ENCODE measurements around the gene SLC38A8.

The SLC38A8 gene

GRCh38 chr16:84054916-84055315 is 12.3 kb upstream of the SLC38A8 start:
- H3K9me2 ChIP-seq (replicated peaks; ENCODE audit: low read depth, low read length) = no peaks in the 10 kb centered on the region
- H3K4me2 ChIP-seq (ENCODE audit: low read depth, low read length, poor library complexity, severe bottlenecking) = no peak overlapping the region
- H3F3A ChIP-seq (ENCODE audit: low read depth) = no peaks in the 10 kb centered on the region
- peaks cover 77% of the 10 kb centered on the region; the same call in 1 of the 2 replicates for H3K36me3 ChIP-seq (ENCODE audit: insufficient read depth, low read length)
- TF ChIP-seq CTCF (conservative IDR thresholded peaks at IDR 0.05; ENCODE audit: low read length) (no peak), EZH2phosphoT487 (IDR thresholded peaks at IDR 0.05; ENCODE audit: borderline replicate concordance) (no peak)
- no peaks in the 10 kb centered on the region for H3K79me2 ChIP-seq (ENCODE audit: insufficient read depth, low read length)
- H3K9me3 ChIP-seq (ENCODE audit: insufficient read depth, low read depth, low read length) = no peaks in the 10 kb centered on the region
- no peaks in the 10 kb centered on the region for H4K20me1 ChIP-seq (ENCODE audit: insufficient read depth, low read length, poor library complexity, severe bottlenecking)
- no peak overlapping the region for H3K4me3 ChIP-seq (ENCODE audit: low read length, poor library complexity, severe bottlenecking)
- no peaks in the 10 kb centered on the region for H3K27me3 ChIP-seq (ENCODE audit: insufficient read depth, low read length, poor library complexity, severe bottlenecking)
- H3K4me1 ChIP-seq (ENCODE audit: insufficient read depth, low read length, poor library complexity, severe bottlenecking) = no peaks in the 10 kb centered on the region
- H3K9ac ChIP-seq (ENCODE audit: low read depth, low read length, poor library complexity, severe bottlenecking) = no peak overlapping the region
- H2AFZ ChIP-seq (ENCODE audit: low read length) = no peak overlapping the region

- TF ChIP-seq EZH2phosphoT487 (IDR thresholded peaks at IDR 0.05; ENCODE audit: borderline replicate concordance) = no peak
- no peak for TF ChIP-seq CTCF (conservative IDR thresholded peaks at IDR 0.05; ENCODE audit: low read length)
- no peak overlapping the region for H2AFZ ChIP-seq (ENCODE audit: low read length)
- H3K4me2 ChIP-seq (ENCODE audit: low read depth, low read length, poor library complexity, severe bottlenecking) = no peak overlapping the region
- no peak overlapping the region for H3K4me3 ChIP-seq (ENCODE audit: low read length, poor library complexity, severe bottlenecking)
- no peak overlapping the region for H3K9ac ChIP-seq (ENCODE audit: low read depth, low read length, poor library complexity, severe bottlenecking)
- no peaks in the 10 kb centered on the region for H3K9me2 ChIP-seq (replicated peaks; ENCODE audit: low read depth, low read length)
- H3K4me1 ChIP-seq (ENCODE audit: insufficient read depth, low read length, poor library complexity, severe bottlenecking) = no peaks in the 10 kb centered on the region
- H3F3A ChIP-seq (ENCODE audit: low read depth) = no peaks in the 10 kb centered on the region
- H3K9me3 ChIP-seq (ENCODE audit: insufficient read depth, low read depth, low read length) = no peaks in the 10 kb centered on the region
- H4K20me1 ChIP-seq (ENCODE audit: insufficient read depth, low read length, poor library complexity, severe bottlenecking) = no peaks in the 10 kb centered on the region
- peaks cover 70% of the 10 kb centered on the region; the same call in 1 of the 2 replicates for H3K36me3 ChIP-seq (ENCODE audit: insufficient read depth, low read length)
- H3K79me2 ChIP-seq (ENCODE audit: insufficient read depth, low read length) = no peaks in the 10 kb centered on the region
- H3K27me3 ChIP-seq (ENCODE audit: insufficient read depth, low read length, poor library complexity, severe bottlenecking) = no peaks in the 10 kb centered on the region
Observed at GRCh38 chr16:84054271-84054670, 11.7 kb upstream of the SLC38A8 start.

GRCh38 chr16:84053237-84053636 is 10.6 kb upstream of the SLC38A8 start:
- no peaks in the 10 kb centered on the region for H3K4me1 ChIP-seq (ENCODE audit: insufficient read depth, low read length, poor library complexity, severe bottlenecking)
- no peaks in the 10 kb centered on the region for H4K20me1 ChIP-seq (ENCODE audit: insufficient read depth, low read length, poor library complexity, severe bottlenecking)
- H3F3A ChIP-seq (ENCODE audit: low read depth) = no peaks in the 10 kb centered on the region
- no peak overlapping the region for H3K9ac ChIP-seq (ENCODE audit: low read depth, low read length, poor library complexity, severe bottlenecking)
- H3K27me3 ChIP-seq (ENCODE audit: insufficient read depth, low read length, poor library complexity, severe bottlenecking) = no peaks in the 10 kb centered on the region
- H3K4me2 ChIP-seq (ENCODE audit: low read depth, low read length, poor library complexity, severe bottlenecking) = no peak overlapping the region
- TF ChIP-seq EZH2phosphoT487 (IDR thresholded peaks at IDR 0.05; ENCODE audit: borderline replicate concordance) = no peak
- TF ChIP-seq CTCF (conservative IDR thresholded peaks at IDR 0.05; ENCODE audit: low read length) = no peak
- H3K9me3 ChIP-seq (ENCODE audit: insufficient read depth, low read depth, low read length) = no peaks in the 10 kb centered on the region
- H3K4me3 ChIP-seq (ENCODE audit: low read length, poor library complexity, severe bottlenecking) = no peak overlapping the region
- peaks cover 60% of the 10 kb centered on the region; the same call in 1 of the 2 replicates for H3K36me3 ChIP-seq (ENCODE audit: insufficient read depth, low read length)
- H3K79me2 ChIP-seq (ENCODE audit: insufficient read depth, low read length) = no peaks in the 10 kb centered on the region
- no peak overlapping the region for H2AFZ ChIP-seq (ENCODE audit: low read length)
- H3K9me2 ChIP-seq (replicated peaks; ENCODE audit: low read depth, low read length) = no peaks in the 10 kb centered on the region
